IMR-90 (cell line): Measurements from ENCODE around the gene TMPRSS13. TPM values are rescaled to one million over a fixed set of nuclear protein-coding genes. Genes with fewer than 3 reads are reported as not detected.

Source experiments
- ATAC-seq: fragments of 200-7000 bp; cut with Tn5 transposase; 2 replicates; pipeline ENCODE4 v1.9.1; 2020; ENCODE audit warnings: low read depth, mild to moderate bottlenecking, moderate library complexity
- BruUV-seq: library from RNA; stranded (reverse); fragments of 400-500 nt; replicated peaks from 2 replicates; lab custom pipeline; 2021; lab: Mats Ljungman, UMichigan
- CTCF ChIA-PET: fragments of 300-600 bp; formaldehyde crosslinking; extraction: SDS; loops from one replicate; lab custom pipeline; 2021; ENCODE audit warnings: antibody characterized with exemption; lab: Yijun Ruan, JAX
- POLR2A ChIA-PET: fragments of 300-600 bp; sonication (Branson Sonifier 250); formaldehyde crosslinking; loops from one replicate; lab custom pipeline; 2022; ENCODE audit warnings: antibody characterized with exemption; ENCODE audit not compliant: unreplicated experiment; lab: Charles Lee
- DNase-seq: peaks from one replicate; pipeline ENCODE4 v3.0.0; 2013
- H2AFZ ChIP-seq: replicated peaks from 2 replicates; pipeline ENCODE3; 2013; ENCODE audit warnings: low read length, mild to moderate bottlenecking; ENCODE audit not compliant: poor library complexity
- H2AK5ac ChIP-seq: 2 replicates; pipeline ENCODE4 v1.6.1; 2013; ENCODE audit warnings: low read depth, low read length, inconsistent platforms
- H2AK9ac ChIP-seq: replicated peaks from 2 replicates; pipeline ENCODE3; 2013; ENCODE audit warnings: mild to moderate bottlenecking, low read depth, low read length, moderate library complexity; ENCODE audit not compliant: poor library complexity
- H2BK120ac ChIP-seq: 2 replicates; pipeline ENCODE4 v1.6.1; 2013; ENCODE audit warnings: low read depth, low read length, inconsistent platforms
- H2BK15ac ChIP-seq: 3 replicates; pipeline ENCODE4 v1.6.1; 2013; ENCODE audit warnings: low read depth, low read length, inconsistent platforms
- H2BK20ac ChIP-seq: 2 replicates; pipeline ENCODE4 v1.6.1; 2013; ENCODE audit warnings: low read depth, mild to moderate bottlenecking, inconsistent platforms, low read length, moderate library complexity
- H2BK5ac ChIP-seq: 2 replicates; pipeline ENCODE4 v1.6.1; 2013; ENCODE audit warnings: mild to moderate bottlenecking, low read depth, low read length, inconsistent platforms; ENCODE audit not compliant: poor library complexity, severe bottlenecking
- H3K14ac ChIP-seq: replicated peaks from 2 replicates; pipeline ENCODE4 v1.6.1; 2013; ENCODE audit warnings: low read depth, low read length, inconsistent platforms
- H3K18ac ChIP-seq: 2 replicates; pipeline ENCODE4 v1.6.1; 2013; ENCODE audit warnings: low read depth, low read length, control low read depth
- H3K23ac ChIP-seq: 2 replicates; pipeline ENCODE4 v1.6.1; 2013; ENCODE audit warnings: low read depth, low read length, inconsistent platforms
- H3K27ac ChIP-seq: 2 replicates; pipeline ENCODE4 v1.5.1; 2013; ENCODE audit warnings: mild to moderate bottlenecking, control low read depth, low read length; ENCODE audit not compliant: insufficient read depth
- H3K27me3 ChIP-seq: 2 replicates; pipeline ENCODE4 v1.6.1; 2013; ENCODE audit warnings: low read length; ENCODE audit not compliant: control insufficient read depth, insufficient read depth
- H3K36me3 ChIP-seq: 2 replicates; pipeline ENCODE4 v1.6.1; 2013; ENCODE audit warnings: low read length, mixed read lengths; ENCODE audit not compliant: control insufficient read depth, insufficient read depth
- H3K4ac ChIP-seq: 2 replicates; pipeline ENCODE4 v1.6.1; 2013; ENCODE audit warnings: low read depth, low read length, inconsistent platforms
- H3K4me1 ChIP-seq: 2 replicates; pipeline ENCODE4 v1.6.1; 2013; ENCODE audit warnings: low read length, mixed read lengths; ENCODE audit not compliant: control insufficient read depth, insufficient read depth
- H3K4me2 ChIP-seq: 2 replicates; pipeline ENCODE4 v1.6.1; 2013; ENCODE audit warnings: low read depth, mild to moderate bottlenecking, control low read depth, low read length, moderate library complexity
- H3K4me3 ChIP-seq: 2 replicates; pipeline ENCODE4 v1.5.1; 2013; ENCODE audit warnings: low read depth, mild to moderate bottlenecking, control low read depth, low read length, moderate library complexity; ENCODE audit not compliant: insufficient read depth
- H3K56ac ChIP-seq: 2 replicates; pipeline ENCODE4 v1.6.1; 2013; ENCODE audit warnings: low read length, inconsistent platforms; ENCODE audit not compliant: insufficient read depth; ENCODE audit errors: extremely low read depth
- H3K79me1 ChIP-seq, 2 experiments: 2 replicates each; pipeline ENCODE4 v1.6.1; 2013; ENCODE audit warnings: low read length in 2 of 2, inconsistent platforms in 1 of 2, low read depth in 1 of 2
- H3K9ac ChIP-seq: 2 replicates; pipeline ENCODE4 v1.6.1; 2013; ENCODE audit warnings: low read depth, low read length, control low read depth
- H3K9me1 ChIP-seq: 2 replicates; pipeline ENCODE4 v1.6.1; 2013; ENCODE audit warnings: low read length, inconsistent platforms; ENCODE audit not compliant: insufficient read depth
- H3K9me3 ChIP-seq: 2 replicates; pipeline ENCODE4 v1.6.1; 2013; ENCODE audit warnings: low read length; ENCODE audit not compliant: control insufficient read depth, insufficient read depth
- H4K20me1 ChIP-seq: 2 replicates; pipeline ENCODE4 v1.6.1; 2013; ENCODE audit warnings: low read length, inconsistent platforms; ENCODE audit not compliant: insufficient read depth
- H4K5ac ChIP-seq: 2 replicates; pipeline ENCODE4 v1.6.1; 2013; ENCODE audit warnings: mild to moderate bottlenecking, low read depth, low read length, control low read depth
- H4K8ac ChIP-seq, 2 experiments: 2 replicates each; pipeline ENCODE4 v1.6.1; 2013; ENCODE audit warnings: low read depth in 2 of 2, low read length in 2 of 2, control low read depth in 1 of 2, inconsistent platforms in 1 of 2
- H4K91ac ChIP-seq: 2 replicates; pipeline ENCODE4 v1.6.1; 2013; ENCODE audit warnings: low read depth, low read length, inconsistent platforms; ENCODE audit not compliant: insufficient read depth
- RFX5 ChIP-seq: IDR thresholded peaks from 2 replicates; pipeline ENCODE4 v1.8.0; 2012; ENCODE audit warnings: low read depth, mild to moderate bottlenecking, low read length, moderate library complexity
- WGBS, 2 experiments: methylation state at CpG; one replicate each; pipeline versions ENCODE4 v1.1.5 to v1.1.7; 2013; ENCODE audit warnings: missing lambda C conversion rate in 2 of 2; ENCODE audit not compliant: insufficient read length in 1 of 2; ENCODE audit errors: extremely low coverage in 2 of 2; 5-methylcytosine and 5-hydroxymethylcytosine counted together
- dilution Hi-C: fragments of 300-500 bp; cut with HindIII; formaldehyde crosslinking; loops from one replicate; pipeline ENCODE4 v1.14.3; 2018; ENCODE audit warnings: low sequenced_read_pairs; ENCODE audit not compliant: unreplicated experiment
- in situ Hi-C: fragments of 300-500 bp; cut with MboI; formaldehyde crosslinking; loops from 3 replicates; pipeline ENCODE4 v1.14.3; 2019; ENCODE audit warnings: low sequenced_read_pairs, inconsistent platforms, mixed read lengths
- intact Hi-C: fragments of 100-400 bp; cut with micrococcal nuclease; formaldehyde crosslinking; loops from 2 replicates; pipeline ENCODE4 v1.10.0; 2022
- polyA plus RNA-seq, 3 experiments: library from polyadenylated mRNA; depleted of rRNA; stranded (reverse); fragments of >200 nt; gene quantifications; 2 replicates each; pipeline ENCODE4 v1.2.3, GENCODE V29; 2012; ENCODE audit warnings: low replicate concordance in 1 of 3
- total RNA-seq: library from RNA; depleted of rRNA; stranded (reverse); fragments of >200 nt; gene quantifications from 2 replicates; pipeline ENCODE4 v1.2.3, GENCODE V29; 2012

Gene TMPRSS13
- total and polyA plus RNA-seq, 2 of the 4 experiments (the other 2 are of a cell fraction) = not detected

GRCh38 chr11:117934526-117935307 lies 5.5 kb upstream of the TMPRSS13 start:
- H3K4me2 ChIP-seq = no peak overlapping the region
- H2BK20ac ChIP-seq = no peak overlapping the region
- dilution Hi-C loops (no loop called here), intact Hi-C loops (no loop called here), in situ Hi-C loops (no loop called here)
- H4K8ac ChIP-seq = no peak overlapping the region
- H2BK120ac ChIP-seq = no peak overlapping the region
- no TSS peak for BruUV-seq
- 63% methylated on average over 16 of the region's 19 CpGs; no CpG with 5 or more reads in 1 of the 2 experiments for WGBS, 2 experiments
- H3K9me3 ChIP-seq = no peaks in the 10 kb centered on the region
- ChIA-PET CTCF (interaction anchor here (2.3 kb wide), 1 partner anchor 12 kb away, joined by 7 read pairs; no protein-coding TSS in a partner anchor), POLR2A (no interaction called here)
- H3K79me1 ChIP-seq = no peaks in the 10 kb centered on the region
- H2AFZ ChIP-seq = no peak overlapping the region
- H2AK5ac ChIP-seq = no peak overlapping the region
- no peak overlapping the region for H3K4ac ChIP-seq
- no peaks in the 10 kb centered on the region for H3K4me1 ChIP-seq
- H3K23ac ChIP-seq = no peak overlapping the region
- H2BK5ac ChIP-seq = no peak overlapping the region
- H3K56ac ChIP-seq = no peak overlapping the region
- ATAC-seq = no peak
- no peak overlapping the region for H3K9ac ChIP-seq
- H2BK15ac ChIP-seq = no peak overlapping the region
- H4K91ac ChIP-seq = no peak overlapping the region
- H3K36me3 ChIP-seq = no peaks in the 10 kb centered on the region
- H2AK9ac ChIP-seq = no peak overlapping the region
- no peak overlapping the region for H4K5ac ChIP-seq
- no peak overlapping the region for H3K27ac ChIP-seq
- DNase-seq = no peak
- peaks cover 7% of the 10 kb centered on the region for H3K27me3 ChIP-seq
- H3K9me1 ChIP-seq = no peaks in the 10 kb centered on the region
- H3K4me3 ChIP-seq = no peak overlapping the region
- no peak for TF ChIP-seq RFX5
- no peak overlapping the region for H3K14ac ChIP-seq
- H3K18ac ChIP-seq = no peak overlapping the region
- no peaks in the 10 kb centered on the region; the same call in 1 of the 2 replicates for H4K20me1 ChIP-seq
